Anterior cingulate cortex (tissue), 58 donors: ENCODE measurements around the gene CDK14.
A peak's percentile ranks its signal among the peaks of the same experiment; 100 is the strongest.

Experiments used
- DNase-seq, 58 donors: peaks; one replicate each; lab custom pipeline; 2025; lab: John Stamatoyannopoulos, UW

CDK14 gene

GRCh38 chr7:90972906-90973550 lies 376.9 kb downstream of the CDK14 start:
- no peak for DNase-seq

- DNase-seq = no peak
These were observed 380.9 kb downstream of the CDK14 start for GRCh38 chr7:90977056-90977455.

DNA sequence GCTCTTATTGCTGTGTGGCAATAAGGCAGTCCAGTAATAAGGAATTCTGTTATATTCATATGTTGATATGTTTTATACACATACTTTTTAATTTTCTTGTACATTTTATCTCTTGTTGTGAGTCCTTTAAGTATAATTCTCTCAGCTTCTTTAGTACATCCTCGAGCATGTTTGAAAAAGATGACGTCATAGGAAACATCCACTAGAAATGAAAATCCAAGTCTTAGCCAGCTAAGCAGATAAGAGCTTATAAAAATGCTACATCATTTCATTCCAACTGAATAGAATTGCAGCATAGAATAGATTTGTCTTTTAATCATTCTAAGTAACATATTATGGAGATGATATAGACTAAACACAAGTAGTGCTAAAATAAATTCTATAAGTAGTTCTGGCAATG lies 384.4 kb downstream of the CDK14 start:
- no peak for DNase-seq

DNA sequence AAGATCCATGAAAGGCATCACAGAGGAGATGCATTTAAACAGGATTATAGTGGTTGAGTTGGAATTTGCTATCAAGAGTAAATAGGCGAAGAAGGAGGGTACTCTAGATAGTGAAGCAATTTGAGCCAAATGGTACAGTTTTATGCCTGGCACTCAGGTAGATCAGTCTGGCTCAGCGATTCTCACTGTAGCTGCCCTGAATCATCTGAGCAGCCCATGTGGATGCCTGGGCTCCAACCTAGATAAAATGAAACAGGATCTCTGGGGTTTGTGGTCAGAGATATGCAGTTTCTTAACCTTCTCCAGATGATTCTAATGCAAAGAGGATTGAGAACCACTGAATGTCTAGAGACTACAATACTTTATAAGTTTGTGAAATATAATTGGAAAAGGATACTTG lies 386.1 kb downstream of the CDK14 start:
- no peak for DNase-seq

- DNase-seq = no peak
These were observed 388.6 kb downstream of the CDK14 start for GRCh38 chr7:90984692-90985091.

- DNase-seq = no peak
These were observed 392.4 kb downstream of the CDK14 start for GRCh38 chr7:90988516-90988915.

GRCh38 chr7:90988996-90989765 lies 393.1 kb downstream of the CDK14 start:
- DNase-seq = no peak

DNA sequence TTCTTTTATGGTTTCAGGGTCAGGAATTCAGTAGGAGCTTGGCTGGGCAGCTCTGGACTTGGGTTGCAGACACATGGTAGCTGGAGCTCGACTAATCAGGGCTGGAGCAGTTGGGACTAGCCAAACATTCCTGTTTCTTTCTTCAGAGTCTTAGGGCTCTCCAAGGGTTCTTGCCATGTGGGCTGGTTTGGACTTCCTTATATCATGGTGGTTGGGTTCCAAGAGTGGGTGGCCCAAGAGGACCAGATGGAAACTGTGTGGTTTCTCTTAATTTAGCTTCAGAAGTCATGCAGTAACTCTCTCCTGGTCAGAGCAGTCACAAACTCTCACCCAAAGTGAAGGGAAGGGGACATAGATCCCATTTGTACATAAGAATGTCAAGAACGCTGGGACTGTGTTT lies 398.0 kb downstream of the CDK14 start:
- no peak for DNase-seq

DNA sequence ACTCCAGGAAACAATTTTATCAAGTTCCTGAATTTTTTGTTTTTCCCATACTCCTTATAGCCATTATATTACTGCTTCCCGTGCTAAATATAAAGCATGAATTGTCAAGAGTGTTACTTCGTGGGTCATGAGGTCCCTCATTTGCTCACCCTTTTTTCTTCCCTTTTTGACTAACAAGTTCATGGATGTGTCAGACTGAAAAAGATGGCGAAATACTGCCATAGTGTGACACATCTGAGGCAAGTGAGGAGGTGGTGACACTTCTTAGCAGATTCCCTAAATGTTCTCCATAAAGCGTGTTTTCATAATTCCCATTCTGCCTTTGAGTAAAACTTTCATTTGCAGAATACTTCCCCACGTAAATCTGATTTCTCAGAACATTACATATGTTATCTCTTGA lies 398.5 kb downstream of the CDK14 start:
- no peak for DNase-seq

GRCh38 chr7:90995996-90996395 lies 399.9 kb downstream of the CDK14 start:
- no peak for DNase-seq

DNA sequence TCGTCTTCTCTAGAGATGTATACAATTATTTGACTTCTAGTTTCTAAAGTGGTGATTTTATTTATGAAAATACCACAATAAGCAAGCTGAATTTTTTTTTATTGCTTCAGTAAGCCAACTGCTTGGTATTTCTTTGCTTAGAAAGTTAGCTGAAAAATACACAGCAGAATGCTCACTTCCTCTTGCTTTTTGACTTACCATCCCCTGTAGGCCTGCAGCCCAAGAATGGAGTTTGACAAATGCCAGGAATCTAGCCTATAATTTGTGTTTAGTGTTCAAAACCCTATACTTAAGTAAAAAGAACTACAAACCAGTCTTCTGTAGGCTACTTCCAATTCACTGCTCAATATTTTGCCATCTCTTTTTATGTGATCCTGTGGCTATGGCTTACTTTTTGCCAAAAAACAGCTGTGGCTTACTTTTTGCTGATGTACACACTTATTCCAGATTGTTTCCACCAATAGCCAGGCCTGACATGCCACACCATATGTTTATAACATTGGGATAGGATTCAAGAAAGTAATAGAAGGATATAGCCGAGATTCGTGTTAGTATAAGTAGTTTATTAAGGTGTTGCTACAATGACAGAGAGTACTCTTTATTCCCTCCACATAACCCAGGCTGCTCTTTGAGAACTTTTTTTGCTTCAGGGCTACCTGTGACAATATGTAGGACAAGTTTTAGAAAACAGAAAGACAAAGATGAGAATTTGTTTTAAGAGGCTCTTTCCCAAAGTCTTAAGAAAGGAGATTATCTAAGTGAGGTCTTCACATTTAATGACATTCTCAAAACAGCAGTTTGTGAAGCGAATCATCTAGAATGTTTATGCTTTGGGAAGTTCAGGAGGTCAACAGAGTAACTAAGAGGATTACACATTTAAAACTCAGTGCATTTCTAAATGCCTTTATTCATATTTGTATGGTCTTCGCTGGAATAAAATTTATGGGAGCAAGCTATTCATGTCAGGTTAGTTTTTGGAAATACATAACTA lies 404.2 kb downstream of the CDK14 start:
- DNase-seq = no peak

DNA sequence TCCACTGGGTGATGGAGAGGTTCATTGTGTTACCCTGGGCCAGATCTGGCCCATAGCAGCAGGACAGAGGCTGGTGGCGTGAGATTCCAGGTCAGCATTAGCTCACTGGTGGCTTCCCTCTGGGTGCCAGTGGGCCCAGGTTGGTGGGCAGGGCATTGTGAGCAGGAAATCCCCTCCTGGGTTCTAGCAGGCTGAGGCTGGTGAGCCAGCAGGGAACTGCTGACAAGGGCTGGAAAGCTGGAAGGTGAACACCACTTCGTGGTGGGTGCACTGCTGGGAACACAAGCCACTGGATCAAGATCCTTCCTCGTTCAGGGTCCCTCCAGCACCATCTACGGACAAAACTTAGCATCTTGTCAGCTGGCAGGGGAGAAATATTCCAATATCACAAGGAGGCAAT lies 408.9 kb downstream of the CDK14 start:
- no peak for DNase-seq

- peak in 36 of 58 donors; percentile 0 to 77 (median 26) for DNase-seq
These were observed 409.7 kb downstream of the CDK14 start for GRCh38 chr7:91005841-91006240.

GRCh38 chr7:91007371-91007770 lies 411.2 kb downstream of the CDK14 start:
- DNase-seq = peak in 1 of 58 donors; percentile 1

GRCh38 chr7:91013078-91013477 lies 417.0 kb downstream of the CDK14 start:
- no peak for DNase-seq

DNA sequence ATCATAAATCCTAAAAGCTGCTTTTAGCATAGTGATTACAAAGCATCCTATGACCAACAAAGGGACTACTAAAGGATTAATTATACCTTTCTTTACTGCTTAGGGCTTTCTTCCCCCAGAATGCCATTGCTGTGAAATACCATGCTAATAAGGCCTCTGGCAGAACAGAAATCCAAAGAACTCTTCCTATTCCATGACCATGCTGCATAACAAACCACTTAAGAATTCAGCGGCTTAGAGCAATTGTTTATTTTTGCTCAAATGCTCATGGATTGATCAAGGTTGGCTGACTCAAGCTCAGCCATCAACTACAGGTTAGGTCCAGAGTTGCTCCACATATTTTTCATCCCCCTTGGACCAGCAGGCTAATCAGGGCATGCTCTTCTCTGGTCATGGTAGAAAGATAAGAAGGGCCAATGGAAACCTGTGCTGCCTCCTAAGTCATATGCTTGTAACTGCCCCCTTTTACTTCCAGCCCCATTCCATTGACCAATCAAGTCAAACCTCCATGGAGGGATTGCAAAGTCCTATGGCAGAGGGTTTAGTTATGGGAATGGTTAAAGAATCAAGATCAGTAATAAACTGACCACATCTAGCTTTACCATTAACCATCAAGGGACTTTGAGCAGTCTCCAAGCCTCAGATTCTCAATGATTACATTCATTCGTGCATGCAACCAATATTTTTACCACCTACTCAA lies 423.7 kb downstream of the CDK14 start:
- no peak for DNase-seq

DNA sequence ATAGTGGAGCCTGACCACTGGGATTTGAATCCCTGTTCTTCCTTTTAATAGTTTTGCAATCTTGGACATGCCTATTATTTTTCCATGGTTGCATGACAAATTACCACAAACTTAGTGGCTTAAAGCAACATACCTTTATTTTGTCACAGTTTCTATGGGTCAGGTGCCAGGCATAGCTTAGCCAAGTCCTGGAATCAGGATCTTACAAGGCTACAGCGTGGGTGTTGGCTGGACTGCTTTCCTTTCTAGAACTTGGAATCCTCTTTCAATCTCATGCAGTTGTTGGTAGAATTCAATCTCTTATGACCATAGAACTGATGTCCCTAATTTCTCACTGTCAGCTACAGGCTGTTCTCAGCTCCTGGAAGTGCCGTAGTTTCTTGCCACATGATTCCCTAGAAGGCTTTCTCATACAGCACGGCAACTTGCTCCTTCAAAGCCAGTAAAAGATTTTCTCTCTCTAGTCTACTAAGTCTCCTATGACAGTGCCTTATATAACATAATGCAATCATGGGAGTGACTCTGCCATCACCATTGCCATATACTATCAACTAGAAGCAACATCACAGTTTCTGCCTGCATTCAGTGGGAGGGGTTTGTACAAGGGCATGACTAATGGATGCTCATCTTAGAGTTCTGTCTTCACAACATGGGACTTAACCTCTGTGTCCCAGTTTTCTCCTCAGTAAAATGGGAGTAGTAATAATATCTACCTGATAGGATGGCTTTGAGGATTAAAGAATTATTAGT lies 424.7 kb downstream of the CDK14 start:
- no peak for DNase-seq

GRCh38 chr7:91021956-91022355 lies 425.8 kb downstream of the CDK14 start:
- DNase-seq = no peak

- DNase-seq = no peak
These were observed 429.8 kb downstream of the CDK14 start for GRCh38 chr7:91025906-91026390.
